ELF-1 (cell line): ENCODE results near the gene CHD9.
"Not testable (repeated sequence)": the region's sequence is repeated elsewhere in the genome, so short reads cannot be mapped to it uniquely, and the experiment has no call there.

Experiments used
- DNase-seq: peaks from one replicate; pipeline ENCODE4 v3.0.0-alpha.2; 2016; ENCODE audit warnings: low read depth, low spot score

Gene CHD9, protein sequence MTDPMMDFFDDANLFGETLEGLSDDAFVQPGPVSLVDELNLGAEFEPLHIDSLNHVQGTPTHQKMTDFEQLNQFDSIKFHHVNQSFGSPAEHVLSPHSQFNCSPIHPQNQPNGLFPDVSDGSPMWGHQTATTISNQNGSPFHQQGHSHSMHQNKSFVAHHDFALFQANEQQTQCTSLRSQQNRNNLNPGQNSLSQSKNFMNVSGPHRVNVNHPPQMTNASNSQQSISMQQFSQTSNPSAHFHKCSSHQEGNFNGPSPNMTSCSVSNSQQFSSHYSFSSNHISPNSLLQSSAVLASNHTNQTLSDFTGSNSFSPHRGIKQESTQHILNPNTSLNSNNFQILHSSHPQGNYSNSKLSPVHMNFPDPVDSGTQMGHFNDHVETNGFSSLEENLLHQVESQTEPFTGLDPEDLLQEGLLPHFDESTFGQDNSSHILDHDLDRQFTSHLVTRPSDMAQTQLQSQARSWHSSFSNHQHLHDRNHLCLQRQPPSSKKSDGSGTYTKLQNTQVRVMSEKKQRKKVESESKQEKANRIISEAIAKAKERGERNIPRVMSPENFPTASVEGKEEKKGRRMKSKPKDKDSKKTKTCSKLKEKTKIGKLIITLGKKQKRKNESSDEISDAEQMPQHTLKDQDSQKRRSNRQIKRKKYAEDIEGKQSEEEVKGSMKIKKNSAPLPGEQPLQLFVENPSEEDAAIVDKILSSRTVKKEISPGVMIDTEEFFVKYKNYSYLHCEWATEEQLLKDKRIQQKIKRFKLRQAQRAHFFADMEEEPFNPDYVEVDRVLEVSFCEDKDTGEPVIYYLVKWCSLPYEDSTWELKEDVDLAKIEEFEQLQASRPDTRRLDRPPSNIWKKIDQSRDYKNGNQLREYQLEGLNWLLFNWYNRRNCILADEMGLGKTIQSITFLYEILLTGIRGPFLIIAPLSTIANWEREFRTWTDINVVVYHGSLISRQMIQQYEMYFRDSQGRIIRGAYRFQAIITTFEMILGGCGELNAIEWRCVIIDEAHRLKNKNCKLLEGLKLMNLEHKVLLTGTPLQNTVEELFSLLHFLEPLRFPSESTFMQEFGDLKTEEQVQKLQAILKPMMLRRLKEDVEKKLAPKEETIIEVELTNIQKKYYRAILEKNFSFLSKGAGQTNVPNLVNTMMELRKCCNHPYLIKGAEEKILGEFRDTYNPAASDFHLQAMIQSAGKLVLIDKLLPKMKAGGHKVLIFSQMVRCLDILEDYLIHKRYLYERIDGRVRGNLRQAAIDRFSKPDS (N-terminal part only)

DNA sequence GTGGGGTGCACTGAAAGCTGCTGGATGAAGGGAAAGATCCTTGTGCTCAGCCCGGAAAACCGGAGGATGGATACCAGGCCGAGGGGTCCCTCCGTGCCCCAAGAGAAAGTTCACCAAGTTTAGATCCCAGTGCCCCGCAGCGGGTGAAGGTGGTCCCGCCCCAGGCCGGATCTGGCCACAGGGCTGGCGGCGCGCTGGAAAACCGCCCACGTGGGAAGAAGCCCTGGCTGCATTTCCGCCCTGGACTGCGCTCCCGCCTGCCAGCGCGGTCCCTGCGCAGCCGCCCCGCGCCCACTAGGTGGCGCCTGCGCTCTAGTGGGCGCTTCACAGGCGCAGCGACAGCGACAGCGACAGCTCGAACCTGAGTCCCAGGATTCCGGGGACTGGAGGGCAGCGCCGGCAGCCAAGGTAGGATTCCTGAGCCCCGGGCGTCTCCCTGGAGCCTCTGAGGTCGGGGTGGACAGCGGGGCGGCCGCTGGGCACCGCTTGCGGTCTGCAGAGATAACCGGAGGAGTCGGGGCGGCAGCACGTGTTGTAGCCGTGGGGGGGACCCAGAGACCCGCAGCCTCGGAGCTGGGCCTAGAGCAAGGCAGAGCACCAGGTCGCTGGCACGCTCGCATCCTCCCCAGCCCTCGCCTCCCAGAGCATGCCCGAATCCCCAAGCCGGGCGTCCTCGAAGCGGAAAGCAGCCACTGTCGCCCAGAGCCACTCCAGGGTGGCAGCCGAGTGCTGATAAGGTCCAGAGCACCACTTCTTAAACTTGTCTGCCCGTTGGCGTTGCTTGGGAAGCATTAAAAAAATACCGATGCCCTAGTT, at the start of gene CHD9:
Gene CHD9, plus strand, starts transcription at position 322 of the 816 bp plus-strand sequence. CDS start 101,099 bp downstream, outside the sequence.
- DNase-seq: peak; percentile 98

- no peak for DNase-seq
Measured at GRCh38 chr16:53007095-53007494, 47.7 kb upstream of the CHD9 start.

DNA sequence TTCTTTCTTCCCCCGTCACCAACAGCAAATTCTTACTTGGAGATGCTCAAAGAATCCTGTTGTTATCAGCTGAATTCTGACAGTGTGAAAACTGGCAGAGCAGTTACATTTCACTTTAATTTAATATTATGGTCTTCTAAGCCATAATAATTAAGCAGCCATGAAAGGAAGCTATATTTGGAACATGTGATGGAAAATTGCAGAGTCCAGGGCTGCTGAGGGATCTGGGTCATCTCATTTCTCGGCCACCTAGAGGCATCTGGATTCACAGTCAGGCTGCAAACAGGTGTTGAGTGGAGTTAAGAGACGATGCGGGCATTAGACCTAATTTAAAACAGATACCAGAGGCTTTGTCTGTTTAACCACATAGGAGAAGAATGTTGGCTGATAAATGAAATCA, 40.5 kb upstream of the CHD9 start:
- no peak for DNase-seq

DNA sequence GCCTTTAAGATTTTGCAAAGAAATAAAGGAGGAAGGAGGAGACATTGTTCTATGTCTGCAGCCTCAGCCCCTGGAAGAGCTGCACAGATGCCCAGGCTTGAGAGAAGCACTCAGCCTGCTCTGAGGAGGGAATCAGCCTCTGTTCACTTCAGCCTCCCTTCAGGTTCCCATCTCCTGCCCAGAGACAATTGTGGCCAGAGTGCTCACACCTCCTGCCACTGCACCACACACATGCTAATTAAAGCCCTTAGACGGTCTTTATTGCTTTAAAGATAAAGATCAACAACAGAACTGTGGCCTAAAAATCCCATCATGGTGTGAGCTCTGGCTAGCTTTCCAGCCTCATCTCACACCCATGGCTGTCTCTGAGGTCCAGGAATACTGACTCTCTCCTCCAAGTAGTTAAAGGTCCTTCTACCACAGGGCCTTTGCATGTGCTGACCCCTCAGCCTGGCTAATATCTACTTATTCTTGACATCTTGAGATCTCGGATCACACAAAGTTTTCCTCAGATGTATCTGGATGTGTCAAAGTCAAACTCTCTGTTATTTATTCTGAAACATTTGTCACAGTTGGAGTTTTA, 35.9 kb upstream of the CHD9 start:
- peak; percentile 56 for DNase-seq

DNA sequence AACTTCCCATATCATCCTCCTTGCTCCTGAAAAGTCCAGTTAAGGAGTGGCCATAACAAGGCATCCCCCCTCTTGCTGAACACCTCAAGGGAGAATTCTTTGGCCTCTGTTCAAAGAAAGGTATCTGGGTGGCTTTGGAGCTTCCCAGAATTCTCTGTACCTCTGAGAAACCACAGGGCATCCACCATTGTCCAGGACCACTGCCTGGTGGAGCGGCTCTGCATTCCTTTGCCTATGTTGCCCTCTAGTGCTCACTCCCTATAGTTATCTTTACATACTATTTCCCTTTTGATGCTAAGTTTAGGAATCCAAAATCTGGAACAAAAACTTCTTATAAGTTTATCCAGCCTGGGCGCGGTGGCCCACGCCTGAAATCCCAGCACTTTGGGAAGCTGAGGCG, 32.4 kb upstream of the CHD9 start:
- DNase-seq: peak; percentile 49

- DNase-seq: no peak
Measured at GRCh38 chr16:53024045-53024444, 30.7 kb upstream of the CHD9 start.

- DNase-seq: no peak
Measured at GRCh38 chr16:53029971-53030370, 24.8 kb upstream of the CHD9 start.

DNA sequence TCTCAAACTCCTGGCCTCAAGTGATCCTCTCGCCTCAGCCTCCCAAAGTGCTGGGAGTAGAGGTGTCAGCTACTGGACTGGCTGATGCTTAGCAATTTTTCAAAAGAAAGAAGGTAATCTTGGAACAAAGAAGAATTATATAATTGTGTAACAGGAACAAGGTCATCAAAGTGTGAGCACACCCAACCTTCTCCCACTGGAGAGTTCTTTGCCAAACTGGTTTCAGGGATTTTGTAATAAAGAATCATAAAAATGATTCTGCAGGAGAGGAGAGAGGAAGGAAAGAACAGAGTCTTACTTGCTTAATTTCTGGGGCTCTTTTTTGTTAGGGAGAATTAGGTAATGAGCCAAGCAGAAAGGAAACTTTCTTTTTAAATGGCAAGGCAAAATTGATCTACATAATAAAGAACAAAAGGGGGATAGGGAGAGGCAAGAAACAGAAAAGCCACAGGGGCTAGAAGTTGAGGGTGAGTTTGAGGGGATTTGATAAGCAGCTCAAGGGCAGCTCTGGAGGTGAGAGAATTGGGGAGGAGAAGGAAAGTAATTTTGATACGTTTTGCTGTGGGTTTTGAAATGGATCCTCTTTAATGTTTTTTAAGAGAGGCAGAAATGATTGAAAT, 23.4 kb upstream of the CHD9 start:
- no peak for DNase-seq

GRCh38 chr16:53034306-53034705, 20.5 kb upstream of the CHD9 start:
- no peak for DNase-seq

- no peak for DNase-seq
Measured at GRCh38 chr16:53035176-53035942, 19.4 kb upstream of the CHD9 start.

DNA sequence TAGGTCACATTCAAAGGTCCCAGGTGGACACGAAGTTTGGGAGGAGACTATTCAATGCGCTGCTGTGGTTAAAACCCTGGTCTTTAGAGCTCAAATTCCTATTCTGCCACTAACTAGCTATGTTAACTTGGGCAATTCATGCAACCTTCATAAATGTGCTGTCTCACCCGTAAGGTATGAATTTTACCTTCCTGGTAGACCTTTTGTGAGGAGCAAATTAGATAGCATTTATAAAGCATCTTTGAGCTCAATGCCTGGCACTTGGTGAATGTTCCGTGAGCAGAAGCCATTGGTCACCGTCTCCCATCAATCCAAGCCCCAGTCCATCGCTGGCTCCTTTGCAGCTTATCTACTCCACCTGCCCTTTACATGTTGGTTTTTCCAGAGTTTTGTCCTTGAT, 18.7 kb upstream of the CHD9 start:
- no peak for DNase-seq

GRCh38 chr16:53036711-53037110, 18.1 kb upstream of the CHD9 start:
- not testable (repeated sequence) for DNase-seq

GRCh38 chr16:53040788-53041187, 14.0 kb upstream of the CHD9 start:
- DNase-seq: no peak

DNA sequence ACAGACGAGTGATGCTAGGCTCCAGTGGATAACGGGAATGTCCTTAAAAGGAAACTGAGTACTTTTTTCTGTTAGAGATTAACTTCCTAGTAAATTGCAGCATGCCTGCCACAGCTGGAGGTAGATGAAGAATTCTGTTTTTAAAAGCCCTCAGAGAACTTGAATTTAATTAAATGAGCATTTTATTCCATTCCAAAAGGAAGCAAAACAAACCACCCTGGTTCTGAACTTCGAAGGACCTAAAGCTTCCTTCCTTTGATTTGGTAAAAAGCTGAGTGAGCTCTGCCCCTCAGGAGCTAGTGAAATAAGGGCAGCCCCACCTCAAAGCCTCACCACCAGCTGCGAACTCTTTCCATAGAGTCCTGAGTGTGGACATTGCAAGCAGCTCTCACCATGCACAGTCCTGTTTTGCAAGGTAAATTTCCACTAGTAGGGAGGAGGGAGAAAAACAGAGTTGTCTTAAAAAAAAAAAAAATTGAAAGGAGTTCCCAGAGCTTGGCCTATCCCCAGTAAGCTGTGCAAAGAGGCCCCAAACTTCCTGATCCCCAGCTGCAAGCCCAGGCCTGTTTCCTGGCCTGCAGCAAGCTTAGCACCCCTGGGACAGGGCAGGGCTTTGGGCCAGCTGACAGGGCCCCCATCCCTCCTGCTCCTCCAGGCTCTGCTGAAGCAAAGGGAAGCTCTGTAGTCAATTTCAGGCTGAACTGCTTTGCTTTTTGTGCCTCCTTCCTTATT, 13.3 kb upstream of the CHD9 start:
- peak; percentile 51 for DNase-seq

GRCh38 chr16:53042235-53042701, 12.5 kb upstream of the CHD9 start:
- DNase-seq: no peak

DNA sequence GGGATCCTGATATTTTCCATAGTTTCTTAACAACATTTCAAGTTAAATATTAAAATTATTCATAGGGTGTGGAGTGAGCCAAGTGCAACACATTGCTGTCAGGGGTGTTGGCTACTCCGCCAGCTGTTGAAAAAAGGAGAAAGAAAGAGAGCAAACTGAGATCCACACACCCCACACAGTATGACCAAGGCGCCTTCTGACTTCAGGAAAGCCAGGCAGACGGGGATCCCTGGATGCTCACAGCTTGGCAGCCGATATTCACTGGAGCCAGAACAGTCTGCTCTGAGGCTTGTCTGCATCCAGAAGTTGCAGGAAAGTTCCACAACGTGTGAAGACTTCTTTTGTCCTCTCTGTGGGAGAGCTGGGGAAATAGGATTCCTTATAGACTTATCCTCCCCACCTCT, 11.4 kb upstream of the CHD9 start:
- DNase-seq: peak; percentile 37

DNA sequence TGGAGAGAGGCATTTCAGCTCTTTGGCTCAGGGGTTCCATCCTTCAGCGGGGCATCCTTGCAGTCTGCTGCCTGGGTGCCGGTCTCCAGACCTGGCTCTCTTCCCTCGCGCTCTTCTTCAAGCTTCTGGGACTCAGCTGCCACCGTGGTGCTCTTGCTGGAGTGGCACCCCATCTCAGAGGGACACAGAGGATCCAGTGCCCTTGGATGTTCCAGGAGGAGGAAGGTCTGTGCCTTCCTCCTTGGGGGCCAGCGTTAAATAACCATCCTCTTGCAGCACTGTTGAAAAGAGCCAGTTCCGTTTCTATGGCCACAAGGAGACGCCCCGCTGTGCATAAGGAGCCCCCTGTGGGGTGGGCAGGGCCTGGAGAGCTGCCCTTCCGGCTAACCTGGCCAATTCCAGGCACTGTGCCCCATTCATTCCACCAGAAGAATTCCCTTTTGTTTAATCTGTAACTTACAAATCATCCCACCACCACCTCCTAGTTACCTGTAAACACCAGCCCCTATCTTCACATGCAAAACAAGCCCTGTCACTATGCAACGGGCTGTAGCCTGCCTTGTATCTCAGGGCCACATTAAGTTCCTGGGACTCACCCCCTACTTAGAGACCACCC, 10.7 kb upstream of the CHD9 start:
- peak; percentile 90 for DNase-seq
